SHP77 treated with DMSO at 0.1 percent for 48 hours (cell line): Measurements from ENCODE around the gene CXADR.

Source experiments
- DNase-seq: peaks from one replicate; lab custom pipeline; 2025; lab: John Stamatoyannopoulos, UW

CXADR gene

DNA sequence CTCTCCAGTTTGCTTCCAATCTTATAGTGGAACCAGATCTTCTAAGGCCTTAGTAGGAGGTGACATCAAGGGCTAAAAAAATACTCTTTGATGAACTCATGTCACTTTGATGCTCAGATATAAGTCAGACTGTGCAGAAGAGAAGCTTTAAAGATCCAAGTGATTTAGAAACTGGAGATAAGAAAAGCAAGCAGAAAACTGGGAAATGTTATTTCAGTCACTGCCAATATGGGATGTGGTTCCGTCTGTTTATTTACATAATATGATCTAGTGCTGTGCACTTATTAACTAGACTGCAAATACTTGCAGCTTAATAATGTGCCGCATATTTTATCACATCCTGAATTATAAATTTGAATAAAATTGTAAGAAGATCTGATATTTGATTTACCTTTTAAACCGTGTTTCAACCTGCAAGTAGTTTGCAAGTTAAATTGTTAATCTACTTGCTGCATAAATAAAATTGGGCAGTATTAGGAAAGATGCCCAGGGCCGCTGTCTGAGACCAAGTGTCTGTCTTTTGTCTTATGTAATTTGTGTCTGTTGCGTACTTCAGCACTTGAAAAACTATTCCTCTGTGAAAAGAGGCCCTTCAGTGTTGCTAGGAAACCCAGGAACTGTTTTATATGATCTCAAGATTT, 29.6 kb downstream of the CXADR start:
- no peak for DNase-seq

- no peak for DNase-seq
Measured at GRCh38 chr21:17545007-17545406, 32.2 kb downstream of the CXADR start.

- no peak for DNase-seq
Measured at GRCh38 chr21:17548262-17548661, 35.4 kb downstream of the CXADR start.

- DNase-seq = no peak
Measured at GRCh38 chr21:17550671-17551308, 37.9 kb downstream of the CXADR start.

DNA sequence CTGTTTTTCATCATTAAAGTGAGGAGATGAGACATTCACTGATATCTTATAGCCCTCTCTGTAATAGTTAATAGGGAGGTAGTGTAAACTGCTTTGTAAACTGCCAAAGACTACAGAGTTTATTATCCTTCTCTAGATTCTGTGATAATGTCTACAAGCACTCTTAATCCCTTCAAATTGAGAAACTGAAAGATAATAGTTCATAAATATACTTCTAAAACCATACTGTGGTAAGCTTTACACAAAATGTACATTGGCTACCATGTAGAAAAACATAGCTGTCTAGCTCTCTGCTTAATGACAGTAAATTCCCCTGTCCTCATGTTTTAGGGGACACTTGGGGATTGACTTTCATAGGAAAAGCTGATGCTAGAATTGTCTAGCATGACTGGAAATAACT, 39.6 kb downstream of the CXADR start:
- DNase-seq = no peak

GRCh38 chr21:17554120-17554519, 41.3 kb downstream of the CXADR start:
- DNase-seq = no peak

DNA sequence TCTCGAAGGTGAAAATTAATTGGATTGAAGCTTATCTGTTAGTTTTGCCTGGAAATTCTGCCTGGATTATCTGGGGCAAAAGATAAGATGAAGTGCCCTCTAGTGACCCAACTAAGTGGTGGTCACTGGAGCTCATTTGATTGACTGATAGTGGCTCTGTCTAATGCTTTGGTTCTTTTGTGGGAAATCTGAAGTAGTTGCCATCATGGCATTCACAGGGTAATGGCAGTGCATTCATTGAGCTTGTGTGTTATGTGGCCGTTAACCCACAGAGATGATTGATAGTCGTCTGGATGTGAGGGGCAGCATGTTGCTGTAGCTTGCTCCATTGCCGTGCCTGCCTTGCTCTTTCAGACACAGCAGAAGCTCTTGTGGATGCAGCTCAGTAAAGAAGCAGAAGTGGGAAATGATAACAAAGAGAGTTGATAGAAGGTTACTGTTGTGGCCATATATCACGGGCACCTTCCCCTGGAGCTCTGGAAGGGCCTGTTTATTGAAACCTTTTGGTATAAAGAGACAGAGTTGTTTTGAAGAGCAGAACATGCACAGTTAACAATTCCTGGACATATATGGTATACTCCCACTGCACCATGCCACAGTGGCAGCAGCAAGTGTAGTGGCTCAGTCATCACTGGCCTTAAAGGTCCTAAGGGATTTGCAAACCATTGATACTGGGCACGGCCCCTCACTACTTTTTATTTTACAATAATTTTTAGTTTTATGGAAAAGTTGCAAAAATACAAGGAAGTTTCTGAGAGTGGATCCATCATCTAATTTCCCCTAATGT, 42.0 kb downstream of the CXADR start:
- no peak for DNase-seq

DNA sequence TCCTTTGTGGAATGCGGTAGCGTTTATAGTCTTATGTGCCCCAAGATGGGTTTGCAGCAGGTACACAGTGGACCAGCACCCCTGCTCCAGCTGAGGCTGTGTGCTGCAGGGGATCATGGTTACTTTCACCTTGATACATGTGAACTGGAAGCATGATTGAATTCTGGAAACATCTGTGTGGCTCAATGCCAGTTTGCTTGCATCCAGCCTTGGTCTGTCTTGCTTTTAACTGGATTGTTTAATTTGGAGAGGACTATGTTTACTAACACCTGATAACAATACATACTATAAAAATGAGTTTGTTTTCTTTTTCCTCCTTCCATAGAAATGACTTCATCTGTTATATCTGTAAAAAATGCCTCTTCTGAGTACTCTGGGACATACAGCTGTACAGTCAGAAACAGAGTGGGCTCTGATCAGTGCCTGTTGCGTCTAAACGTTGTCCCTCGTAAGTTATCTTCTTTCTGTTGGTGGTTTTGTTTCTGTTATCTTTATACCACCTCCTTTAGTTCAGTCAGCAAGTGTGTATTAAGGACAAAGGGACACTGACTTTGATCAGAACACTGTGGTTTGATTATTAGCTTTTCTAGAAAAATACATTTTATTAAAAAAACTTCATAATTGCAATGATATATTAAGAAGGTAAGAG, 47.7 kb downstream of the CXADR start:
- DNase-seq = no peak

GRCh38 chr21:17570786-17571185, 57.9 kb downstream of the CXADR start:
- no peak for DNase-seq

DNA sequence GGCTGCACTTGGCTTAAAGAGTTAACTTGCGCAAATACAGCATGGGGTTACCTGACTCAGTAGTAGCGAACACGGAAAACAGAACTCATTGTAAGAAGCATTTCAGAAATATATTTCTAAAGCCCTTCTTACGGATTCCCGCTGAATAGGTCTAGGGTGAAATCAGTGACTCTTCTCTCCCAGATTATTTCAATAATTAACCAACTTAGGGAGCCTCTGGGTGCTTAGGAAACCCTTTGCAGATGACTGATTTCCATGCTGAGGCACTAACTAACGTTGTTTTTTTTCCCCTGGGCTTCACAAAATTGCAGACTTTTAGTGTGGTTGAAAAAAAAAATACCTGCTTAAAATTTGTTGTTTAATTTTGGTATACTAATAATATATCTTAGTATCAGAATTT, 59.6 kb downstream of the CXADR start:
- DNase-seq = no peak

GRCh38 chr21:17575076-17575475, 62.2 kb downstream of the CXADR start:
- DNase-seq = no peak

- no peak for DNase-seq
Measured at GRCh38 chr21:17576080-17576835, 63.4 kb downstream of the CXADR start.

DNA sequence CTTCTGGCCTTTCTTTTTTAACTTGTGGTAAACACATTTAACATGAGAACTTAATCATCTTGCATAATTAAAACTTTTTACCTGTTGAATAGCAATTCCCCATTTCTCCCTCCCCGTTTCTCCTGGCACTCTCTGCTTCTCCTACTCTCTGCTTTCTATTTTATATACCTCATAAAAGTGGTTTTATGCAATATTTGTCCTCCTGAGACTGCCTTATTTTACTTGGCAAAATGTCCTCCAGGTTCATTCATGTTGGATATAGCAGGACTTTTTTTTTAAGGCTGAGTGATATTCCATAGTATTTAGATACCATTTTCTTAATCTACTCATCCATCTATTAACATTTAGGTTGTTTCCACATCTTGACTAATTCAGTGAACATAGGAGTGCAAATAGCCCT, 64.9 kb downstream of the CXADR start:
- no peak for DNase-seq

- no peak for DNase-seq
Measured at GRCh38 chr21:17578162-17578561, 65.3 kb downstream of the CXADR start.

GRCh38 chr21:17578876-17579275, 66.0 kb downstream of the CXADR start:
- DNase-seq = no peak

GRCh38 chr21:17580319-17580718, 67.5 kb downstream of the CXADR start:
- no peak for DNase-seq

DNA sequence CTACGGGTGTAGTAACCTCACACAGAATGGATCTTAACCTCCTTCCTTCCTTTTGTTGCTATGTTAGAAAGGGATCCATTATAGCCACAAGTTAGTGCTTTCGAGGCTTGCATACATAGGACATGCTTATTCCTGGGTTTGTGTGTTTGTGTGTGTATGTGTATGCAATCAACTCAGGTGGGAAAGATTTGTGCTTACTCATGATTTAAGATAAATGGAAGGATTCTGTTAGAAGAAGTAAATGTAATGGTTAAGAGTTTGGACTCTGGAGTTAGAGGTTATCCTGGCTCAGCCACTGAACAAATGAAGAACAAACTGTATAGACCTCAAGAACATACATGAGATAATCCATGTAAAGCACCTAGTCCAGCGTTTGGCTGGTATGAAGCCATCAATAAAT, 71.1 kb downstream of the CXADR start:
- no peak for DNase-seq

DNA sequence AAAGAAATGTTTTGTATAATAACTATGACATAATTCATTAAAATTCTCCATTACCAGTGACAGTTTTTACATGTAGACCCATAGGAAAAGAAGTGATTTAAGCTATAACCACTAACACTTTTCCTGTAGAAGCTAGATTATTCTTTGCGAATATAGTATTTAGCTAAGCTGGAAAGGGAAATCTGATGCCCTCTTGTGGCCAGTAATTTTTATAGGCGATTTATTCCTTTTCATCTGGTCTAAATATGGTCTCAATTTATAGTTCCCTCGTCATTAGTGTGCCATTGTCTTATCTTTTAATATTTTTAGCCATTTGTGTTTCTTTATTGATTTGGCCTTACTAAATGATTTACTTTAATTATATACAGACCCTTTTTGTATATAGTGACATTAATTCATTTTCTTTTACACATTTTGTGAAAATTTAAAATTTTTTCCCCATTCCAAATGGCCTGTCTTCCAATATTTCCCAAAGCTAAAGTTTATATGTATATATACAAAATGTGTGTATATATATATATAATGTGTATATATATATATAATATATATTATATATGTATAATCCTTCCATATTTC, 73.1 kb downstream of the CXADR start:
- no peak for DNase-seq

GRCh38 chr21:17590430-17590829, 77.6 kb downstream of the CXADR start:
- no peak for DNase-seq

DNA sequence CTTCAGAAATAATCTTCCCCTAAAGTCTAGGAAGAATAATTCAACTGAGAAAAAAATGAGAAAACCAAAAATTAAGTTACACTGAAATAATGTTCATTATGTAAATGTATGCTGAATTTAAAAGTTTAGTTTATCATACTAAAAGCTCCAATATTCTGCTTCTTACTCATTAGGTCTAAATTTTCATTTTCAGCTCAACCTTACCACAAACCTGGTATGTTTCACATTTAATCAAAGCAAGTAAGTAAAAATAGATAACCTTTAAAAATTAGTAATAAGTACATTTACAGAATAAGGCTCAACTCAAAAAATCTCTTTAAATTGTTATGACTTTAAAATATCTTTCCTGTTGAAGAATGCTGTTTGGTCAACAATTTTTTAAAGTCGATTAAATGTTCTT, 84.8 kb downstream of the CXADR start:
- no peak for DNase-seq

- DNase-seq = no peak
Measured at GRCh38 chr21:17598437-17598836, 85.6 kb downstream of the CXADR start.

GRCh38 chr21:17602874-17603273, 90.0 kb downstream of the CXADR start:
- DNase-seq = no peak
